BLaER1 treated with 17β-estradiol and CSF1 and Interleukin-3, amounts not matched to agents 10 nM and 100 nM (cell line): ENCODE measurements around the gene GET4.

Experiments used
- H3K27ac ChIP-seq, 11 experiments: shearing (Covaris generic); formaldehyde crosslinking; 2 replicates each; pipeline ENCODE4 v1.8.1; 2022
- H3K27me3 ChIP-seq, 11 experiments: shearing (Covaris generic); formaldehyde crosslinking; 2 replicates each; pipeline ENCODE4 v1.8.1; 2022
- H3K36me3 ChIP-seq, 11 experiments: shearing (Covaris generic); formaldehyde crosslinking; 2 replicates each; pipeline ENCODE4 v1.8.1; 2022
- H3K4me1 ChIP-seq, 10 experiments: shearing (Covaris generic); formaldehyde crosslinking; 2 replicates each; pipeline ENCODE4 v1.8.1; 2022
- H3K4me2 ChIP-seq, 11 experiments: shearing (Covaris generic); formaldehyde crosslinking; 2 replicates each; pipeline ENCODE4 v1.8.1; 2022
- H3K4me3 ChIP-seq, 10 experiments: shearing (Covaris generic); formaldehyde crosslinking; 2 replicates each; pipeline ENCODE4 v1.8.1; 2022
- H3K9ac ChIP-seq, 11 experiments: shearing (Covaris generic); formaldehyde crosslinking; 2 replicates each; pipeline ENCODE4 v1.8.1; 2022
- H3K9me3 ChIP-seq, 11 experiments: shearing (Covaris generic); formaldehyde crosslinking; replicated peaks in 1 of 11; 2 replicates each; pipeline ENCODE4 v1.8.1; 2022
- H4K20me1 ChIP-seq, 11 experiments: shearing (Covaris generic); formaldehyde crosslinking; 2 replicates each; pipeline ENCODE4 v1.8.1; 2022
- Cebpa-rat ChIP-seq, 11 experiments: shearing (Covaris generic); IDR thresholded peaks; 2 replicates each; pipeline ENCODE4 v1.8.1; 2022

Gene GET4

DNA sequence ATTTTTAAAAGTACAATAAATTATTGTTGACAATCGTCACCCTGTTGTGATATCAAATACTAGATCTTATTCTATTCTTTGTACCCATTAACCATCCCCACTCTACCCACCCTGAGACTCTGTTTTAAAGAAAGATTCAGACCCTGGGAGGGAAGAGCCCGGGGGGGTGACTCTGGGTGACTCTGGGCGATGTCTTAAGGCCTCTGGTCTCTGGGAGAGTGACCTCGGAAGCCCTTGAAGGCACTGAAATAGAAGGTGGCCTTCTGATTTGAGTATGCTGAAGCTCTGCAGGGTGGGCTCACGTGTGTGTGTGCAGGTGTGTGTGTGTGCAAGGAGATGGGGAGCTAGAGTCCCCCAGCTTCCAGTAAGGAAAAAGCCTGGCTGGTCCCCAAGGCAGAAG, 68.4 kb downstream of the GET4 start:
- peaks cover 10 to 41% (median 13%) of the 10 kb centered on the region in 11 experiments; a peak in 21 of 22 replicates for H3K9me3 ChIP-seq
- H3K4me2 ChIP-seq: peak overlapping the region in 3 of 11 experiments; percentile 28 to 47 (median 37); a peak in 4 of 22 replicates
- H3K27ac ChIP-seq: peak overlapping the region in 4 of 11 experiments; percentile 33 to 57 (median 46); a peak in 6 of 22 replicates
- H3K36me3 ChIP-seq: peaks cover 10 to 58% (median 28%) of the 10 kb centered on the region in 11 experiments; a peak in 21 of 22 replicates
- H3K4me1 ChIP-seq: peaks cover 10 to 82% (median 41%) of the 10 kb centered on the region in 10 experiments
- TF ChIP-seq Cebpa-rat (IDR thresholded peaks at IDR 0.05): no peak
- no peak overlapping the region; a peak in 1 of 20 replicates for H3K4me3 ChIP-seq
- peaks cover 0 to 18% (median 5%) of the 10 kb centered on the region in 11 experiments; a peak in 7 of 22 replicates for H3K27me3 ChIP-seq
- H4K20me1 ChIP-seq: peaks cover 26 to 54% (median 46%) of the 10 kb centered on the region in 11 experiments; a peak in 21 of 22 replicates
- H3K9ac ChIP-seq: peak overlapping the region in 1 of 11 experiments; percentile 32; a peak in 1 of 22 replicates

DNA sequence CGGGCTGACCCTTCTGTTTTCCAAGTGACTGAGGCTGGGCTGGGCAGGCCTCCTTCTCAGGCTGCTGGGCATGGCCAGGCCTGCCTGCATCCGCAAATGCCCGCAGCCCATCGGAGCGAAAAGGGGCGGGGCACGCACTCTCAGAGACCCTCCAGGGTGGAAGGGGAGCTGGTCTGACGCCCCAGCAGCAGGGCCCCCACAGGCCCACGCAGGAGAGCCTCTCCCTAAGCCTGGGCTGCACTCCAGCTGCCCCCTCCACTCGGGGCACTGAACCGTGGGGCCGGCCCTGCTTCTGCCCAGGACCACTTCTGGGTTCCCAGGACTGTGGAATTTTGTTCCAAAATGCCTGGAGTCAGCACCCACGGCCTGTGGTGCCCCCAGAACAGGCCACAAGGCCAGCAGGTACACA, 68.8 kb downstream of the GET4 start:
- H3K4me3 ChIP-seq: no peak overlapping the region; a peak in 1 of 20 replicates
- peak overlapping the region in 2 of 11 experiments; percentile 23 to 32; a peak in 3 of 22 replicates for H3K9ac ChIP-seq
- H3K36me3 ChIP-seq: peaks cover 6 to 58% (median 31%) of the 10 kb centered on the region in 11 experiments; a peak in 21 of 22 replicates
- H3K27ac ChIP-seq: peak overlapping the region in 6 of 11 experiments; percentile 3 to 57 (median 38); a peak in 7 of 22 replicates
- peak overlapping the region in 3 of 11 experiments; percentile 28 to 47 (median 37); a peak in 5 of 22 replicates for H3K4me2 ChIP-seq
- peaks cover 30 to 58% (median 49%) of the 10 kb centered on the region in 11 experiments; a peak in 21 of 22 replicates for H4K20me1 ChIP-seq
- H3K9me3 ChIP-seq: peaks cover 6 to 36% (median 9%) of the 10 kb centered on the region in 11 experiments; a peak in 21 of 22 replicates
- TF ChIP-seq Cebpa-rat (IDR thresholded peaks at IDR 0.05): no peak
- H3K27me3 ChIP-seq: peaks cover 0 to 18% (median 5%) of the 10 kb centered on the region in 11 experiments; a peak in 7 of 22 replicates
- H3K4me1 ChIP-seq: peaks cover 14 to 82% (median 41%) of the 10 kb centered on the region in 10 experiments

DNA sequence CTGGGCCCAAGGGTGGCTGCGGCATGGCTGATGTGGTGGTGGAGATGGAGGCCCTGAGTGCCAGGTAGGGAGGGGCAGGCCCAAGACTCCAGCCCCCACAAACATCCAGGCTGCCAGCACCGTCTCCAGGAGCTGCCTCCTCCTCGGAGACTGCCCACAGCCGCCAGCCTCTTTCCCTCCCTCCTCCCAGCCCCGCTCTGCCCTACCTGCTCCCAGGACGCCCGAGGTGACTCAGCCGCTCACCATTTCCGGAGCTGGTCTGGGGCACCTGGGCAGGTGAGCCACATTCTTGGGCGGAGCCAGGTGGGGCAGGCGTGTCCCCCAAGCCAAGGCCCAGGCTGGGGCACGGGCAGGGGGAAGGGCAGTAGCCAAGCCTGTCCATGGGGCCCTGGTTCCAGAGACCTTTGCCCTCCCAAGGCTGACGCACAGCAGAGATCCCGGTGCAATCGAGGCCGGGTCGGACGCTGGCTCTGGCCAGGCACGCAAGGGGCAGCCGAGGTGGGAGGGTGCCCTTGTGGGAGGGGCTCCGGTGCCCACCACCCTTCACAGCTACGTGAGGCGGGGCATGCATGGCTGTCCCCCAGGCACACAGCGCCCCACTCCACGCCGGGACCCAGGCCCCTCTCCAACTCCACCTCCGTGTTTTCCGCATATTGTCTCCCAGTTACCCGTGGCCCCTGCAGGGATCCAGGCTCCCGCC, 69.4 kb downstream of the GET4 start:
- peaks cover 0 to 18% (median 5%) of the 10 kb centered on the region in 11 experiments; a peak in 7 of 22 replicates for H3K27me3 ChIP-seq
- H3K9me3 ChIP-seq: peaks cover under 1 to 31% (median 3%) of the 10 kb centered on the region in 11 experiments; a peak in 15 of 22 replicates
- peaks cover 6 to 57% (median 31%) of the 10 kb centered on the region in 11 experiments; a peak in 21 of 22 replicates for H3K36me3 ChIP-seq
- peak overlapping the region in 6 of 11 experiments; percentile 3 to 57 (median 38); a peak in 7 of 22 replicates for H3K27ac ChIP-seq
- peak overlapping the region in 3 of 11 experiments; percentile 28 to 47 (median 37); a peak in 5 of 22 replicates for H3K4me2 ChIP-seq
- H3K9ac ChIP-seq: peak overlapping the region in 1 of 11 experiments; percentile 23; a peak in 2 of 22 replicates
- H4K20me1 ChIP-seq: peaks cover 30 to 59% (median 49%) of the 10 kb centered on the region in 11 experiments; a peak in 21 of 22 replicates
- no peak for TF ChIP-seq Cebpa-rat (IDR thresholded peaks at IDR 0.05)
- no peak overlapping the region for H3K4me3 ChIP-seq
- H3K4me1 ChIP-seq: peaks cover 19 to 82% (median 42%) of the 10 kb centered on the region in 10 experiments
